Neutrophil (primary cell): Measurements from ENCODE around the gene GDPD5.

Source experiments
- H3K27ac ChIP-seq: fragments of 200-600 bp; sonication (generic); 2 replicates; pipeline ENCODE4 v1.5.1; 2016; ENCODE audit warnings: mild to moderate bottlenecking, moderate library complexity
- H3K27me3 ChIP-seq: fragments of 200-600 bp; sonication (generic); 2 replicates; pipeline ENCODE4 v1.6.0; 2016; ENCODE audit warnings: mild to moderate bottlenecking
- H3K36me3 ChIP-seq: fragments of 200-600 bp; sonication (generic); 2 replicates; pipeline ENCODE4 v1.5.1; 2017
- H3K4me1 ChIP-seq, 2 experiments: fragments of 200-600 bp in 1 of 2; sonication (generic) in 1 of 2; 1 replicate in 1 of 2; 2 replicates in 1 of 2; pipeline versions ENCODE4 v1.5.1 to v1.6.1; 2013 to 2016; ENCODE audit warnings: low read depth in 1 of 2, low read length in 1 of 2, mild to moderate bottlenecking in 1 of 2, moderate library complexity in 1 of 2; ENCODE audit not compliant: control insufficient read depth in 1 of 2, insufficient read depth in 1 of 2
- H3K4me3 ChIP-seq, 2 experiments: fragments of 200-600 bp in 1 of 2; sonication (generic) in 1 of 2; 1 replicate in 1 of 2; 2 replicates in 1 of 2; pipeline ENCODE4 v1.5.1; 2013 to 2016; ENCODE audit warnings: low read depth in 1 of 2, low read length in 1 of 2, mild to moderate bottlenecking in 1 of 2, moderate library complexity in 1 of 2
- H3K9me3 ChIP-seq: fragments of 200-600 bp; sonication (generic); 2 replicates; pipeline ENCODE4 v1.5.1; 2016
- TF ChIP-seq, protein P1 (sequence below): fragments of 200-600 bp; sonication (generic); IDR thresholded peaks from 2 replicates; pipeline ENCODE4 v1.5.1; 2016; ENCODE audit warnings: antibody characterized with exemption

GDPD5 gene

GRCh38 chr11:75428989-75429640 is 96.6 kb downstream of the GDPD5 start:
- Histone ChIP-seq H3K4me1 (peaks cover 10 to 25% of the 10 kb centered on the region in 2 experiments), H3K27me3 (peaks cover 79% of the 10 kb centered on the region), H3K27ac (no peak overlapping the region), H3K9me3 (peaks cover 6% of the 10 kb centered on the region), H3K36me3 (no peaks in the 10 kb centered on the region), H3K4me3 (no peak overlapping the region)
- TF ChIP-seq, protein P1, sequence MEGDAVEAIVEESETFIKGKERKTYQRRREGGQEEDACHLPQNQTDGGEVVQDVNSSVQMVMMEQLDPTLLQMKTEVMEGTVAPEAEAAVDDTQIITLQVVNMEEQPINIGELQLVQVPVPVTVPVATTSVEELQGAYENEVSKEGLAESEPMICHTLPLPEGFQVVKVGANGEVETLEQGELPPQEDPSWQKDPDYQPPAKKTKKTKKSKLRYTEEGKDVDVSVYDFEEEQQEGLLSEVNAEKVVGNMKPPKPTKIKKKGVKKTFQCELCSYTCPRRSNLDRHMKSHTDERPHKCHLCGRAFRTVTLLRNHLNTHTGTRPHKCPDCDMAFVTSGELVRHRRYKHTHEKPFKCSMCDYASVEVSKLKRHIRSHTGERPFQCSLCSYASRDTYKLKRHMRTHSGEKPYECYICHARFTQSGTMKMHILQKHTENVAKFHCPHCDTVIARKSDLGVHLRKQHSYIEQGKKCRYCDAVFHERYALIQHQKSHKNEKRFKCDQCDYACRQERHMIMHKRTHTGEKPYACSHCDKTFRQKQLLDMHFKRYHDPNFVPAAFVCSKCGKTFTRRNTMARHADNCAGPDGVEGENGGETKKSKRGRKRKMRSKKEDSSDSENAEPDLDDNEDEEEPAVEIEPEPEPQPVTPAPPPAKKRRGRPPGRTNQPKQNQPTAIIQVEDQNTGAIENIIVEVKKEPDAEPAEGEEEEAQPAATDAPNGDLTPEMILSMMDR = no peak

- peaks cover 6% of the 10 kb centered on the region for H3K9me3 ChIP-seq
- H3K36me3 ChIP-seq = peaks cover 5% of the 10 kb centered on the region
- H3K27me3 ChIP-seq = peaks cover 70% of the 10 kb centered on the region
- H3K4me1 ChIP-seq = peaks cover 10 to 25% of the 10 kb centered on the region in 2 experiments
- TF ChIP-seq, protein P1 = no peak
- peak overlapping the region in 1 of 2 experiments; percentile 51 for H3K4me3 ChIP-seq
- H3K27ac ChIP-seq = no peak overlapping the region
Measured at GRCh38 chr11:75428281-75428724, 97.4 kb downstream of the GDPD5 start.

- Histone ChIP-seq H3K4me1 (peaks cover 10 to 25% of the 10 kb centered on the region in 2 experiments), H3K9me3 (peaks cover 6% of the 10 kb centered on the region), H3K4me3 (no peak overlapping the region), H3K36me3 (peaks cover 14% of the 10 kb centered on the region), H3K27me3 (peaks cover 59% of the 10 kb centered on the region), H3K27ac (no peak overlapping the region)
- TF ChIP-seq, protein P1 = no peak
Measured at GRCh38 chr11:75427181-75427580, 98.6 kb downstream of the GDPD5 start.

GRCh38 chr11:75426720-75427086 is 99.0 kb downstream of the GDPD5 start:
- TF ChIP-seq, protein P1 = no peak
- no peak overlapping the region for H3K4me3 ChIP-seq
- H3K36me3 ChIP-seq = peaks cover 15% of the 10 kb centered on the region
- H3K27me3 ChIP-seq = peaks cover 54% of the 10 kb centered on the region
- no peak overlapping the region for H3K27ac ChIP-seq
- peaks cover 6% of the 10 kb centered on the region for H3K9me3 ChIP-seq
- peaks cover 10 to 25% of the 10 kb centered on the region in 2 experiments for H3K4me1 ChIP-seq

DNA sequence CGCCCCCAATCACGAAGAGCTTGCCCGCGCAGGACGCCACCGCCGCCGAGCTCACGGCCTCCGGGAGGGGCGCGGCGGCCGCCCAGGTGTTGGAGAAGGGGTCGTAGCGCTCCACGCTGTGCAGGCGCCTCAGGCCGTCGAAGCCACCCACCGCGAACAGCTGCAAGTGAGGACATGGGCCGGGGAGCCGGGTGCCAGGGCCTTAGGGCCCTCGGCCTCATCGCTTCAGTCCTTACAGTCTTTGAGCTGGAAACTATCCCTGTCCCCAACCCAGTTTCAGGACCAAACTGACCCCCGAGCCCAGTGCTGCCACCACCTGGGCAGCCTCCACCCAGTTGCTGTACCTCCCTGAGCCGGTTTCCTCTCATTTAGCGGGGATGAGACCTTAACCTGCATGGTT is 100.3 kb downstream of the GDPD5 start:
- TF ChIP-seq, protein P1 = no peak
- peaks cover 15% of the 10 kb centered on the region for H3K36me3 ChIP-seq

More for the DNA sequence above, 100.3 kb downstream of the GDPD5 start:
- Histone ChIP-seq H3K4me3 (no peak overlapping the region), H3K9me3 (peaks cover 6% of the 10 kb centered on the region), H3K4me1 (peaks cover 6 to 20% of the 10 kb centered on the region in 2 experiments), H3K27me3 (peaks cover 42% of the 10 kb centered on the region), H3K27ac (no peak overlapping the region)
